ENCODE data around the gene MC2R.

GRCh38 chr18:13894531-13894930 lies 20.8 kb downstream of the MC2R start:
- TF ChIP-seq POLR2A (IDR thresholded peaks at IDR 0.05) = no peak
- TF ChIP-seq, protein P1, sequence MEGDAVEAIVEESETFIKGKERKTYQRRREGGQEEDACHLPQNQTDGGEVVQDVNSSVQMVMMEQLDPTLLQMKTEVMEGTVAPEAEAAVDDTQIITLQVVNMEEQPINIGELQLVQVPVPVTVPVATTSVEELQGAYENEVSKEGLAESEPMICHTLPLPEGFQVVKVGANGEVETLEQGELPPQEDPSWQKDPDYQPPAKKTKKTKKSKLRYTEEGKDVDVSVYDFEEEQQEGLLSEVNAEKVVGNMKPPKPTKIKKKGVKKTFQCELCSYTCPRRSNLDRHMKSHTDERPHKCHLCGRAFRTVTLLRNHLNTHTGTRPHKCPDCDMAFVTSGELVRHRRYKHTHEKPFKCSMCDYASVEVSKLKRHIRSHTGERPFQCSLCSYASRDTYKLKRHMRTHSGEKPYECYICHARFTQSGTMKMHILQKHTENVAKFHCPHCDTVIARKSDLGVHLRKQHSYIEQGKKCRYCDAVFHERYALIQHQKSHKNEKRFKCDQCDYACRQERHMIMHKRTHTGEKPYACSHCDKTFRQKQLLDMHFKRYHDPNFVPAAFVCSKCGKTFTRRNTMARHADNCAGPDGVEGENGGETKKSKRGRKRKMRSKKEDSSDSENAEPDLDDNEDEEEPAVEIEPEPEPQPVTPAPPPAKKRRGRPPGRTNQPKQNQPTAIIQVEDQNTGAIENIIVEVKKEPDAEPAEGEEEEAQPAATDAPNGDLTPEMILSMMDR (IDR thresholded peaks at IDR 0.05) = no peak
- TF ChIP-seq POLR2AphosphoS5 (IDR thresholded peaks at IDR 0.05) = no peak

Measured in prostate gland (tissue), 2 donors.